NCI-H1092 (cell line): ENCODE results near the gene ADGRV1.

ENCODE experiments used
- DNase-seq: peaks from one replicate; lab custom pipeline; 2025; lab: John Stamatoyannopoulos, UW

Gene ADGRV1

DNA sequence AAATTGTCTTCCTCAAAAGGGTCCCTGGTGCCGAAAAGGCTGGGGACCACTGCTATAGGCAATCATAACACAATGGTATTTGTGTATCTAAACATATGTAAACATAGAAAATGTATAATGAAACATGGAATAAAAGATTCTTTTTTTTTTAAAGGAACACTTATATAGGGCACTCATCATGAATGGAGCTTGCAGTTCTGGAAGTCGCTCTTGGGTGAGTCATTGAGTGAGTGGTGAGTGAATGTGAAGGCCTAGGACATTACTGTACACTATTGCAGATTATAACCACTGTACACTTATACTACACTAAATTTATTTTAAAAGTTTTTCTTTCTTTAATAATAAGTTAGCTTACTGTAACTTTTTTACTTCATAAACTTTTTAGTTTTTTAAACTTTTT, 648.1 kb downstream of the ADGRV1 start:
- DNase-seq: no peak

DNA sequence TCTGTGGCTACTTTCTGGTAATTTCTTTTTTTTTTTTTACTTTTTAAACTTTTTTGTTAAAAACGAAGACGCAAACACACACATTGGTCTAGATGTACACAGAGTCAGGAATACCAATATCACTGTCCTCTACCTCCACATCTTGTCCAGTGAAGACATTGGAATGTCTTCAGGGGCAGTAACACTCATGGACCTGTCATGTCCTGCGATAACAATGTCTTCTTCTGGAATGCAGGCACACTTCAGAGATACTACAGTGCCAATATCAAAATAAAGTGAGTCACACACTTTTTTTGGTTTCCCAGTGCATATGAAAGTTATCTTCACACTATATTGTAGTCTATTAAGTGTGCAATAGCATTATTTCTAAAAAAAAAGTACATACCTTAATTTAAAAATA, 648.7 kb downstream of the ADGRV1 start:
- no peak for DNase-seq

DNA sequence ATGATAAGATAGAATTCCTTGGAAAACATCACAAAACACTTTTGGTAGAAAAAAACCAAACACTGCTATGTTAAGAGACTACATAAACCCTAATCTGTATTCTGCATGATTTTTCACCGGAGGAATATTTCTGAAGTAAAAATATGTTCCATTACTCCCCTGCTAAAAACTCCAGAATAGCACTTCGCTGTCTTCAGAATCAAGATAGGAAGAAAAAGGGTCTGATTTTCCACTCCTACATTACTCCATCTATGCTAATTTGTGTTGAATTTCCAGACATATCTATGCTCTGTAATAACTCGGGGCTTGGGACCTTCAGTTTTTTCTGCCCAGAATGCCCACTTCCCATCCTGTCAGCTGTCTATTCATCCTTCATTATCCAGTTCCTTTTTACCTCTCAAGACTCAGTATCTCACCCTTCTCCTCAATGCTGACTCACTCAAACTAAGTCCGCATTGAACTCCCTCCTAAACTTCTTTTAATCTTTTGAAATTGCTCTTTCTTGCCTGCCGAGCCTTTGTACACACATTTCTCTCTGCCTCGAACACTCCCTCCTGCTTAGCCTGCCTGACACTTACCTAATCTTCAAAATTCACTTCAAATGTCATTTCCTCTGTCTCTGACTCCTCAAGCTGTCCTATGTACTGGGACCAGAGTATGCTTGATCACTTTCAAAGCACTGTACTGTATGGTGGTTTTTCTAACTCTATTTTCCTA, 653.6 kb downstream of the ADGRV1 start:
- no peak for DNase-seq

DNA sequence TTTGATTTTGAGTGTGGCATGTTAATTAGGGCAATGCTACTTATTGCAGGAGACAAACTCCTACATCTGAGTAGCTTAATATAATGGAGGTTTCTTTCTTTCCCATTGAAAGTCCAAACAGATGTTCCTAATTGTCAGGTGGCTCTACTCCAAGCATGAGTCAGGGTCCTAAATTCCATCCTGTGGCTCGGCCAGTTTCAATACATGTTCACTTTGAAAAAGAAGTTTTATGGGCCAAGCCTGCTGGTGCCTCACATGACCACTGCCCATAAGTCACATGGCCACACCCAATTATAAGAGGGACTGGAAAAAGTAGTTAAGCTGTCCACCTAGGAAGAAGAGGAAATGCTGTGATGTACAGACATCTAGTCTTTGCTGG, 654.1 kb downstream of the ADGRV1 start:
- DNase-seq: no peak
